HG03378 (cell line): ENCODE results near the gene WWTR1.
A peak's percentile ranks its signal among the peaks of the same experiment; 100 is the strongest.

Experiments
- ATAC-seq: cut with Tn5 transposase; IDR thresholded peaks from one replicate; pipeline ENCODE4 v1.9.1; 2021; ENCODE audit warnings: mild to moderate bottlenecking, moderate library complexity; ENCODE audit not compliant: unreplicated experiment

Gene WWTR1

DNA sequence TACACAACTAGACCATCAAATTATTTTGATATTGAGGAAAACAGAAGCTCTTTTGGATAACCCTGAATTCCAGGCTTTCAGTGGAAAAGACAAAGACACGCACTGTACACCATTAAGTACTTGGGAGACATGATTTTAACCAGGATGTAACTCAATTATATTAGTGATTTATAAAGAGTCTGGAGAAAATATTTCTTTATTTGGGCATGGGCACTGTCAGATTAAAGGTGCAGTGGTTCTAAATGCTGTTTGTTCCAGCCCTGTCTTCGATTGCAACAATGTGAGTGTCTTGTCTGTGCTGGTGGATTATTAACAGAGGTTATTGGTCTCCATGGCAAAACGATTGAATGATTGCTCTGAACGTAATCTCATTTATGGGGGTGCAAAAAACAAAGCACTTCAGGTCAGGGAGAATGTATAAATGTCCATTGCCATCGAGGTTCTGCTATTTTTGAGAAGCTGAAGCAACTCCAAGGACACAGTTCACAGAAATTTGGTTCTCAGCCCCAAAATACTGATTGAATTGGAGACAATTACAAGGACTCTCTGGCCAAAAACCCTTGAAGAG, 183.5 kb downstream of the WWTR1 start, which contains the start of gene TM4SF4:
Gene TM4SF4, plus strand, starts transcription at position 448 of the 568 bp plus-strand sequence. CDS start 181 bp downstream, outside the sequence.
- ATAC-seq: no peak

DNA sequence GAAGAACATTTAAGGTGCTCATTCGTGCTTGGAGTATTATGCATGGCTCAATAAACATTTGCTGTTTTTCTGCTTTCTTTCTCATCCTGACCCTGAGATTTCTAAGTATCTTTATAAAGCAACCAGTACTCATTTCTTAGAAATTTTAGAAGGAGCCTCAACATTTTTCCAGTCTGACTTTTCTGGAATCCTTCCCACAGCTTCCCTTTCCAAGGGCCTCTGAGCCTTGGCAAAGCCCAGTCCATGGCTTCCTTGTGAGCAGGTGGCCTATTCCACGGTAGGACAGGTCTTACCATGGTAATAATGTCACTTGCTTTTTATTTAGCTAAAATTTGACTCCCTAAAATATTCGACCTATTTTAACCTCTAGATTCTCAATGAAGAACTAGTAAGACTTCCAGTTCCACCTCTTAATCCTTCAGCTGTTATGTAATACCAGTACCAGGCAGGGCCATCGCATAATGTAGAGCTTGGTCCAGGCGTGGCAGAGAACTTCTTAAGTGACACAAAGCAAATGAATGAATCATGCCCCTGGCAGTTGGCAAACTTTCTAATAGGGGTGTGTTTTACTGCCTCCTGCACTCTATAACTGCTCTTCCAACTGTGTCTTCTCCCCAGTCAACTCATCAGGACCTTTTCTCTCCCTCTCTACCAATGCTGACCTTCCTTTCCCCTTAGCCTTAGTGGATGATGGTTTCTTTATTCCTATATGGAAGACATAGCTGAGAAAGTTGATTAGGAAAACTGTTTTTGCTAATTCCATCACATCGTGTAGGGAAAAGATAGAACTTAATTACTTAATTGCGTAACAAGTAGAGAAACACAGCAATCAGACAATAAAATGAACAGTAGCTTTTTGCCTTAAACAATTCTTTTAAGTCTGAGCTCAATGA, 184.2 kb downstream of the WWTR1 start:
- ATAC-seq: no peak

DNA sequence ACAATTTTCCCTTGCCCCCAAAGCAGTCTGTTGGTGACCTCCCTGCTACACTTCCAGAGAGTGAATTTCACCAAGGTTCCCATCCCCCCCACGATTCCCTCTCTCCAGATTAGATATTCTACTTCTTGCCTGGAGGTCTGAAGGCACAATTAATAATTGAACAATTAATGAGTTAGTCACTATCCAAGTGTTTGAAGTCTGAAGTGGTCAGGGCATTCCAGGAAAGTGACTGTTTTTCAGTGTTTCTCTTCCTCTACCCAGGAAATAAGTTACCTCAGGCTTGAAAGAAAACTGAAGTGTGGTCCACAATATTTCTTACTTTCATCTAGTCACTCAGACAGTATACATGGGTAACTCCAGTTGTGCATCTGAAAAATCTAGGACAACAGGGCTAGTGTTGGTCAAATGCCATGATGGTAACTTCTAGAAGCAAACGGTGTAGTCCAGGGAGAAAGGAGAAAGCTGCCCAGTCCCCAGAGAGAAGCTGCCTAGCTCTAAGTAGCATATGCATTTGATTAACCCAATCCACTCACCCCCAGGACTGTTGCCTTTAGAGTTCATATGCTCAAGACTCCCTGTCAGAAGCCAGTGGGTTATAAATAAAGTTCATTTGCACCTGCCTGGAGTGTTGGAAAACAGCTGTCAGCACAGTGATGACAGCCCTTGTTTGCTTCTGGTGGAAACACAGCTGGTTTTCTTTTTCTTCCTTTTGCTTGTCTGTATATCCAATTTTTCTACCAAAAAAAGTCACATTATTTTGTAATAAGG, 185.6 kb downstream of the WWTR1 start:
- no peak for ATAC-seq

DNA sequence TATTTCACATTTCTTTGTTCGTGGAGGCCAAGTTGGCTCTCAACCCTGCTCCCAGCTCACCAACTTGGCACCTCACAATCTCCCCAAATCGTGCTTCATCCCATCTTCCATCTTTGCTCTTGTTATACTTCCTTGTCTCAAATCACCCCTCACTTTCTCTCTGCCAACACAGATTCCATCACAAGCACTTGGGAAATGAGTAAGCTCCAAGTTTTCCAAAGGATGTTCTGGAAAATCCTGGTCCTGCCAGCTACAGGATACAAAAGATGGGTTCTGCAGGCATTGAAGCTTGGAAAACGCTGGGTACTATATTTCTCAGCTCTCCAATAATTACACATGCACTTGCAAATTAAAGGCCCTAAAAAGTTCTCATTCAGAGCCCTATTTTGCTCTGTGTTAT, 187.4 kb downstream of the WWTR1 start:
- ATAC-seq: no peak

DNA sequence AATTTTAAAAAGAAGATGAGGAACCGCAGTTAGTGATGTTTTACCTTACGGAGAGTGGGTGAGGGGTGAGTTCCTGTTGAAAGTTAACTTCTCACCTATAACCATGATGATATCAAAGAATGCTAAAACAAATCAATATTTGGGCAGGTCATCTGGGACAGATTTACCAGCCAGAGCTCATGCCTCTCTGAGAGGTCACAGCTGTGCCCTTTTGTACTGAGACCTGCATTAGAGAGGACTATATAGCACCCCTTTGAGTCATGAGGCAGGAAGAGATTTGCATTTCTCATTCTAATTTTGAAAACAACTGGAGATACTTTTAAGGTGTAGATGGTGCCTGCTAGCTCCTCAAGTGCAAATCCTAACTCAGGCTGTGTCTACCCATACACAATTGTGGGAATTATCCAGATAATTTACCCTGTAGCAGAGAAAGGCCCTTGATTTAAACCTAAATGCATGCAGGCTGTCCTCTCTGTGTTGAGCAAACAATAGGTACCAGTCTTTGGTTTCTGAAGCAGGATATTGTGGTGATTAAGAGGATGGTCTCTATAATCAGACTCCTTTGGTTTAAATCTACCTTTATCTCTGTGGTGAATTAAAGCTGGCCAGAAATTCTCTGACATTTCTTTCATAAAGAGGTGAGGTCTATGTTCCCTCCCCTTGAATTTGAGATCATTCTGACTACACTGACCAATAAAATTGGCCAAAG, 189.2 kb downstream of the WWTR1 start:
- peak; percentile 95 for ATAC-seq
